SKM-1 (cell line): ENCODE results near the gene CNP.

Experiments
- DNase-seq: peaks from one replicate; lab custom pipeline; 2025; ENCODE audit not compliant: unreplicated experiment; lab: John Stamatoyannopoulos, UW

CNP gene

DNA sequence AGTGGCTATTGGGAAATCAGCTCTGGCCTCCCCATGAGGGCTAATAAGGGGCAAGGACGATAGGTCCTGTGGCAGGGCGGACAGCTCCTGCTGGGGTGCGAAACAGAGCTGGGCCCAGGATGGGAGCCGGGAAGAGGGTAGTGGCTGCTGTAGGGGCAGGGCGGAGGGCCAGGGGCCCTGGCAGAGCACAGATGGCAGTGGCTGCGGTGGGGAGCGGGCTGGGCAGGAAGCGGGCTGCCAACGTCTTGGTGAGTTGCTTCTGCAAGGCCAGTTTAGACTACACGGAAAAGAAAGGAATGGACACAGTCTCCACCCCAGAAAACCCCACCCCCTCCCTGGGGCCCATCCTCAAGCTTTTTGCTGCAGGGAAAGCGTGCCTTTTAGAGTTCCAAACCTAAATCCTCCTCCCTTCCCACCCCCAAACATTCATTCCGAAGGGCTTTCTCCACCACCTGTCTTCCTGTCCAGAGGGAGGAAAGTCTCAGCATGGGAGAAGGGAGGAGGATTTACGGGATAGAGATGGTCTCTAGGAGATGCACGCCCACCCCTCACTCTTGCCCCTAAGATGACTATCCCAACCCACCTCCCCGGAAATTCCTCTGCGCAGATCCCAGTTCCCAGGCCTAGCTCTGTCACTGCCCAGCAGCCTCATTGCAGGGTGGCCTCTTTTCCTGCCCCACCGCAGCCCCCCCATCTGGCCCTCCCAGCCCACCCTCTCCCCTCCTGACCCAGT lies 60.4 kb downstream of the CNP start:
- no peak for DNase-seq
